HepG2 (cell line): ENCODE data around the gene MAP7D3. TPM values are rescaled to one million over a fixed set of nuclear protein-coding genes. Genes with fewer than 3 reads are reported as not detected.

ENCODE experiments used
- ATAC-seq: fragments of 200-7000 bp; cut with Tn5 transposase; 3 replicates; pipeline ENCODE4 v1.9.1; 2020; ENCODE audit warnings: mild to moderate bottlenecking, moderate library complexity
- BruUV-seq: library from RNA; stranded (reverse); fragments of 400-500 nt; replicated peaks from 2 replicates; lab custom pipeline; 2021; lab: Mats Ljungman, UMichigan
- CTCF ChIA-PET: fragments of 300-600 bp; formaldehyde crosslinking; extraction: SDS; loops from one replicate; lab custom pipeline; 2021; ENCODE audit warnings: low total read pairs, inconsistent platforms, low intra/inter-chr PET ratio; lab: Yijun Ruan, JAX
- POLR2A ChIA-PET: fragments of 350-600 bp; sonication (Branson Sonifier 250); formaldehyde crosslinking; loops from one replicate; lab custom pipeline; 2020; ENCODE audit warnings: antibody characterized with exemption, inconsistent platforms; lab: Yijun Ruan, JAX
- DNase-seq: peaks from one replicate; pipeline ENCODE4 v3.0.0-alpha.2; 2015; ENCODE audit warnings: low spot score
- FAIRE-seq: peaks from 3 replicates; lab custom pipeline; 2011; peaks lifted over from hg19 to GRCh38; lab: Jason Lieb, UNC
- H2AFZ ChIP-seq: one replicate; pipeline ENCODE4 v1.6.1; 2011; ENCODE audit warnings: low read length, inconsistent platforms
- H3K27ac ChIP-seq: fragments of 300-600 bp; 3 replicates; pipeline ENCODE4 v1.8.0; 2011; ENCODE audit warnings: mixed run types, mild to moderate bottlenecking, mixed read lengths, low read length, inconsistent platforms; ENCODE audit not compliant: insufficient read depth; ENCODE audit errors: extremely low read length
- H3K27me3 ChIP-seq, 2 experiments: fragments of 200-600 bp in 1 of 2; 2 replicates in 1 of 2; 3 replicates in 1 of 2; pipeline versions ENCODE4 v1.6.0 to v1.8.0; 2011; ENCODE audit warnings: low read length in 2 of 2, mild to moderate bottlenecking in 2 of 2, moderate library complexity in 2 of 2, inconsistent platforms in 1 of 2; ENCODE audit not compliant: insufficient read depth in 2 of 2, control insufficient read depth in 1 of 2
- H3K36me3 ChIP-seq, 2 experiments: fragments of 200-600 bp in 1 of 2; replicated peaks in 1 of 2; 2 replicates in 1 of 2; 3 replicates in 1 of 2; pipeline versions ENCODE4 v1.5.1 to v1.8.0; 2011; ENCODE audit warnings: low read length in 2 of 2, inconsistent platforms in 1 of 2; ENCODE audit not compliant: insufficient read depth in 2 of 2, control insufficient read depth in 1 of 2
- H3K4me1 ChIP-seq: 2 replicates; pipeline ENCODE4 v1.5.1; 2012; ENCODE audit warnings: low read length, inconsistent platforms; ENCODE audit not compliant: insufficient read depth
- H3K4me2 ChIP-seq: 2 replicates; pipeline ENCODE4 v1.6.0; 2011; ENCODE audit warnings: low read depth, low read length, inconsistent platforms
- H3K4me3 ChIP-seq, 3 experiments: fragments of 200-600 bp in 1 of 3; sonication (generic), shearing (Covaris generic) in 1 of 3; replicated peaks in 1 of 3; 2 replicates each; pipeline ENCODE4 v1.5.1; 2011 to 2016; ENCODE audit warnings: low read length in 3 of 3, inconsistent platforms in 2 of 3, low read depth in 2 of 3, mild to moderate bottlenecking in 2 of 3, control low read depth in 1 of 3, mixed read lengths in 1 of 3; ENCODE audit not compliant: insufficient read depth in 1 of 3
- H3K79me2 ChIP-seq: one replicate; pipeline ENCODE4 v1.6.1; 2011; ENCODE audit warnings: low read length, inconsistent platforms; ENCODE audit not compliant: insufficient read depth
- H3K9ac ChIP-seq: 2 replicates; pipeline ENCODE4 v1.6.0; 2011; ENCODE audit warnings: mild to moderate bottlenecking, low read depth, low read length, inconsistent platforms; ENCODE audit not compliant: insufficient read depth
- H3K9me3 ChIP-seq: 2 replicates; pipeline ENCODE4 v1.5.1; 2012; ENCODE audit warnings: mild to moderate bottlenecking, low read length
- H4K20me1 ChIP-seq: 2 replicates; pipeline ENCODE4 v1.6.0; 2011; ENCODE audit warnings: inconsistent platforms, mild to moderate bottlenecking, low read length, moderate library complexity; ENCODE audit not compliant: insufficient read depth
- CBX2 ChIP-seq, 2 experiments: fragments of 200-600 bp in 1 of 2; sonication (generic); formaldehyde crosslinking in 1 of 2; IDR thresholded peaks; 2 replicates each; pipeline versions ENCODE4 v1.7.0 to v1.8.1; 2018 to 2022; ENCODE audit warnings: low read depth in 2 of 2, low read length in 1 of 2, mild to moderate bottlenecking in 1 of 2, missing genetic modification reagents in 1 of 2
- CREBL2 ChIP-seq: sonication (generic); formaldehyde crosslinking; IDR thresholded peaks from 2 replicates; pipeline ENCODE4 v1.8.1; 2023; ENCODE audit warnings: missing genetic modification reagents, mild to moderate bottlenecking, borderline replicate concordance
- EED ChIP-seq: sonication (generic); formaldehyde crosslinking; IDR thresholded peaks from 2 replicates; pipeline ENCODE4 v1.5.0; 2020; ENCODE audit warnings: mild to moderate bottlenecking, missing genetic modification reagents
- FLYWCH1 ChIP-seq: sonication (generic); formaldehyde crosslinking; IDR thresholded peaks from 2 replicates; pipeline ENCODE4 v1.8.1; 2023; ENCODE audit warnings: mild to moderate bottlenecking, missing genetic modification reagents
- GLMP ChIP-seq: sonication (generic); formaldehyde crosslinking; IDR thresholded peaks from 2 replicates; pipeline ENCODE4 v1.9.0; 2021; ENCODE audit warnings: missing genetic modification reagents, mild to moderate bottlenecking, borderline replicate concordance
- KDM1A ChIP-seq: IDR thresholded peaks from 2 replicates; pipeline ENCODE4 v1.6.1; 2016; ENCODE audit warnings: missing compliant biosample characterization
- MAFF ChIP-seq: IDR thresholded peaks from 2 replicates; pipeline ENCODE4 v1.6.1; 2011; ENCODE audit warnings: low read depth, low read length, improper control_type of control experiment
- RFX3 ChIP-seq: IDR thresholded peaks from 2 replicates; pipeline ENCODE4 v1.6.1; 2016; ENCODE audit warnings: missing biosample characterization, missing genetic modification reagents
- ZBTB20 ChIP-seq: sonication (generic); formaldehyde crosslinking; IDR thresholded peaks from 2 replicates; pipeline ENCODE4 v1.8.1; 2023; ENCODE audit warnings: missing genetic modification reagents, low read depth, mild to moderate bottlenecking, borderline replicate concordance
- ZMAT3 ChIP-seq: sonication (generic); formaldehyde crosslinking; conservative IDR thresholded peaks from 2 replicates; pipeline ENCODE4 v1.7.0; 2021; ENCODE audit warnings: missing genetic modification reagents
- ZNF776 ChIP-seq: sonication (generic); formaldehyde crosslinking; IDR thresholded peaks from 2 replicates; pipeline ENCODE4 v1.4.0; 2020; ENCODE audit warnings: mild to moderate bottlenecking, missing genetic modification reagents
- ZNF850 ChIP-seq: sonication (generic); formaldehyde crosslinking; conservative IDR thresholded peaks from 2 replicates; pipeline ENCODE4 v1.9.0; 2021; ENCODE audit warnings: mild to moderate bottlenecking, missing genetic modification reagents
- ZSCAN12 ChIP-seq: sonication (generic); formaldehyde crosslinking; IDR thresholded peaks from 2 replicates; pipeline ENCODE4 v1.9.0; 2021; ENCODE audit warnings: mild to moderate bottlenecking, missing genetic modification reagents
- WGBS: methylation state at CpG from one replicate; pipeline ENCODE4 v1.1.6; 2017; ENCODE audit warnings: low lambda C conversion rate; 5-methylcytosine and 5-hydroxymethylcytosine counted together
- in situ Hi-C: cut with HindIII; loops from 2 replicates; pipeline ENCODE4 v1.10.0; 2017; ENCODE audit warnings: low pct_unique_long_range_greater_than_20kb; ENCODE audit not compliant: extremely low pct_ligation_motif_present
- intact Hi-C: fragments of 100-400 bp; cut with micrococcal nuclease; formaldehyde crosslinking; loops from one replicate; pipeline ENCODE4 v1.10.0; 2022; ENCODE audit not compliant: unreplicated experiment
- polyA plus RNA-seq, 8 experiments: library from polyadenylated mRNA; depleted of rRNA in 3 of 8; stranded (reverse) in 7 of 8; unstranded in 1 of 8; fragments of >200 nt; fragmentation: Illumina TruSeq in 4 of 8; extraction: Trizol in 4 of 8; gene quantifications; 2 replicates each; pipeline versions ENCODE4 v1.2.1 to v1.2.3, GENCODE V29; 2011 to 2016; ENCODE audit warnings: low read depth in 4 of 8, missing spikeins in 1 of 8, mixed read lengths in 1 of 8; ENCODE audit not compliant: insufficient read depth in 1 of 8
- total RNA-seq, 5 experiments: library from RNA; depleted of rRNA; stranded (reverse); fragments of >200 nt; fragmentation: Illumina TruSeq; extraction: Trizol; gene quantifications; 2 replicates each; pipeline ENCODE4 v1.2.3, GENCODE V29; 2016; ENCODE audit warnings: low read depth in 1 of 5
- TF ChIP-seq, protein P1 (sequence below): sonication (generic); formaldehyde crosslinking; IDR thresholded peaks from 2 replicates; pipeline ENCODE4 v1.9.0; 2021; ENCODE audit warnings: missing genetic modification reagents, borderline replicate concordance

The MAP7D3 gene
- total and polyA plus RNA-seq, 2 of the 13 experiments (the other 11 are each of a cell fraction or from before 2014, with no cell fraction given), result not detected

- FAIRE-seq, result no peak
- H3K9ac ChIP-seq, result no peak overlapping the region
- no peaks in the 10 kb centered on the region for H4K20me1 ChIP-seq
- CTCF ChIA-PET, result no interaction called here
- intact Hi-C loops, result no loop called here
- no peaks in the 10 kb centered on the region for H3K79me2 ChIP-seq
- POLR2A ChIA-PET, result no interaction called here
- no peak overlapping the region for H2AFZ ChIP-seq
- no peaks in the 10 kb centered on the region for H3K4me1 ChIP-seq
- no peaks in the 10 kb centered on the region for H3K9me3 ChIP-seq
- no peak overlapping the region for H3K4me2 ChIP-seq
- TF ChIP-seq ZSCAN12 (CRISPR knock-in tag) (no peak), CBX2 (IDR thresholded peaks at IDR 0.05; ENCODE audit: low read depth, low read length) (no peak), CBX2 (CRISPR knock-in tag; IDR thresholded peaks at IDR 0.05; ENCODE audit: low read depth) (no peak), ZMAT3 (CRISPR knock-in tag) (no peak), ZNF776 (CRISPR knock-in tag) (no peak), ZBTB20 (CRISPR knock-in tag) (no peak), EED (CRISPR knock-in tag) (no peak), RFX3 (no peak), ZNF850 (no peak), CREBL2 (CRISPR knock-in tag) (no peak), GLMP (CRISPR knock-in tag) (no peak), KDM1A (no peak), FLYWCH1 (CRISPR knock-in tag) (no peak), MAFF (no peak)
- TF ChIP-seq, protein P1, sequence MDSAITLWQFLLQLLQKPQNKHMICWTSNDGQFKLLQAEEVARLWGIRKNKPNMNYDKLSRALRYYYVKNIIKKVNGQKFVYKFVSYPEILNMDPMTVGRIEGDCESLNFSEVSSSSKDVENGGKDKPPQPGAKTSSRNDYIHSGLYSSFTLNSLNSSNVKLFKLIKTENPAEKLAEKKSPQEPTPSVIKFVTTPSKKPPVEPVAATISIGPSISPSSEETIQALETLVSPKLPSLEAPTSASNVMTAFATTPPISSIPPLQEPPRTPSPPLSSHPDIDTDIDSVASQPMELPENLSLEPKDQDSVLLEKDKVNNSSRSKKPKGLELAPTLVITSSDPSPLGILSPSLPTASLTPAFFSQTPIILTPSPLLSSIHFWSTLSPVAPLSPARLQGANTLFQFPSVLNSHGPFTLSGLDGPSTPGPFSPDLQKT (CRISPR knock-in tag), result no peak
- no peak overlapping the region for H3K4me3 ChIP-seq
- H3K36me3 ChIP-seq, result no peaks in the 10 kb centered on the region
- in situ Hi-C loops, result no loop called here
- H3K27me3 ChIP-seq, result no peaks in the 10 kb centered on the region
- 0% methylated on average over 2 of the region's 7 CpGs for WGBS
- no peak overlapping the region for H3K27ac ChIP-seq
- DNase-seq, result no peak
- no TSS peak for BruUV-seq
- no peak for ATAC-seq
Observed at GRCh38 chrX:136196691-136197155, 54.5 kb downstream of the MAP7D3 start.
